A549 treated with CpdA at 1 μM for 4 hours (cell line): ENCODE results near the gene CD163. TPM values are rescaled to one million over a fixed set of nuclear protein-coding genes. Genes with fewer than 3 reads are reported as not detected.

Experiments
- total RNA-seq: library from RNA; stranded (reverse); fragments of 200-300 nt; extraction: Qiagen RNA extraction; gene quantifications from 5 replicates; pipeline ENCODE4 v1.2.3, GENCODE V29; 2022; ENCODE audit warnings: low read depth

CD163 gene
- total RNA-seq: not detected in 5 replicates

DNA sequence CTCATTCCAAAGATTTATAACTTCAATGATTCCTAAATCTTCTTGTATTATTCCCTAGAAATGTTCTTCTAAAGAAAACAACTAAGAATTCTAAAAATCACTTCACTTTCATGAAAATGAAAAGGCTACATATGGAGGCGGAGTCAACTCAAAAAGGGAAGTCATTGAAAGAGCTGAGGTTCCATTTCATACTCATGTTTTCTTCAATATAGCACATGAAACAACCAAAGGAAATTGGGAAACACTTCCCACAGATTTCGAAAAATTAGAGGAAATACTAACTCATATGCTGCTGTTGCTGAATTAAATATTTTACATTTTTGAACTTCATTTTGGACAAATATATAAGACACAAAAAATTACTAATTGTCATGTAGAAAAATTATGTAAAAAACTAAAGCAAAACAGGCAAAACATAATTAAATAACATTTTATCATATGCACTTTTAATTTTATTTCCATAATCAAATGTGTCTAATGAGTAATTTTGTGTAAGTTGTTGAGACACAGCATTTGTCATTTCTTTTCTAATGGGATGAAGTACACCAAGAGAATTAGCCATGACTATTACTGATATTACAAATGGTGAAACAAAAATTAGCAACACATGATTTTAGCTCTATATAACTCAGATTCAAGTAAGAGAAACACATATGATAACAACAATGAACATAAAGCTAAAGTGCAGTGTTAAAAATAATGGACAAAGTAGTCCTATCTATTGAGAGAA is at the start of gene CD163:
TSS of gene CD163 (minus strand) at position 92 of the 730 bp plus-strand sequence. CDS start at position 5, 87 bp downstream.

DNA sequence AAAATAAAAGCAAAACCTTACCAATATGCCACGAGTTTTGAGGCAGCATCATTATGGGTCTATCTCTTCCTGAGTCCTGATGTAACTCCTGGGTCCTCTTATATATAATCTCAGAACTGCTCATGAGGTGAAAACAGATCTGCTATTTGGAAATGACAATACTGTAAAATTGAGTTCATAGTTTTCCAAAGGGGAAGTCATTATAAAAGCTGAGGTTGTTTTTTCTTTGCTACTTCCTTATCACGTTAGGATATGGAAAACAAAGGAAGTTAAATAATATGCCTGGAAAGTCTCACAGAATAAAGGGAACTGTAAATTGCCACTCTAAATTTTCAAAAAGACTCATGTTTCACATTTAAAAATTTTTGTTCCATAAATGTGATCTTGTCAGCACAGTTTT is 59.5 kb downstream of the CD163 start, which contains the start of gene CD163L1:
TSS of gene CD163L1 (minus strand) at position 78 of the 400 bp plus-strand sequence. CDS start at position 52, 26 bp downstream.

Other genes starting within 250 kb of the CD163 start
- not detected in 5 replicates for gene ACSM4, start 199.7 kb downstream of the CD163 start, total RNA-seq
- 0.26 to 0.93 TPM (median 0.49 TPM) in 5 replicates for gene CD163L1, start 59.6 kb downstream of the CD163 start, total RNA-seq
- not detected in 5 replicates for gene APOBEC1, start 162.1 kb upstream of the CD163 start, total RNA-seq
- gene GDF3, start 192.0 kb upstream of the CD163 start, total RNA-seq: not detected in 5 replicates
- gene DPPA3, start 207.7 kb upstream of the CD163 start, total RNA-seq: not detected in 5 replicates
- gene CLEC4C, start 243.6 kb upstream of the CD163 start, total RNA-seq: not detected in 5 replicates